ENCODE data around the gene CMYA5. TPM values are rescaled to one million over a fixed set of nuclear protein-coding genes. Genes with fewer than 3 reads are reported as not detected.

CMYA5 gene
- total and polyA plus RNA-seq, 2 of the 4 experiments (the other 2 are of a cell fraction), result 0.39 to 0.90 TPM

DNA sequence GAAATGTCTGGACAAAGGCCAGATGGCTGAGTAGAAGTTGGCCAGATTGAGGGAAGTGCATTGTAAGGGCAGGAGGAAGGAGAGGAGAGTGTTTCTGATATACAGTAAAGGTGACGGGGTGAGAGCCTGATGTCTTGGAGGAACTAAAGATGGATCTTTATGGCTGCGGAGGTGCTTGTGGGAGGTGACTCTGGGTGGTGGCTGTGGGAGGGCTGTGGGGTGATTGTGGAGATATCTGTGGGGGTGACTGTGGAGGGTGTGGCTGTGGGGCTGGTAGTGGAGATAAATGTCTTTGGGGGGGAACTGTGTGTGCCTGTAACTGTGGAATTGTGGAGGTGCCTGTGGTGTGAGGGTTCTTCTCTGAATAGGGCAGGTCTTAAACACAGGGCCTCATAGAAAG lies 121.4 kb downstream of the CMYA5 start:
- Histone ChIP-seq H3K23ac (ENCODE audit: low read depth, low read length) (no peak overlapping the region), H3K27ac (ENCODE audit: insufficient read depth, low read length) (no peak overlapping the region), H3K56ac (ENCODE audit: extremely low read depth, insufficient read depth, low read length) (no peak overlapping the region), H4K5ac (ENCODE audit: low read depth, low read length) (no peak overlapping the region), H2AK9ac (replicated peaks; ENCODE audit: low read depth, low read length, poor library complexity) (no peak overlapping the region), H3K9me1 (ENCODE audit: insufficient read depth, low read length) (no peaks in the 10 kb centered on the region), H3K4ac (ENCODE audit: low read depth, low read length) (no peak overlapping the region), H4K91ac (ENCODE audit: insufficient read depth, low read depth, low read length) (no peak overlapping the region), H3K79me1 (ENCODE audit: low read depth in 1 of 2, low read length in 2 of 2) (no peaks in the 10 kb centered on the region), H3K9ac (ENCODE audit: low read depth, low read length) (no peak overlapping the region), H3K14ac (replicated peaks; ENCODE audit: low read depth, low read length) (no peak overlapping the region), H2BK15ac (ENCODE audit: low read depth, low read length) (no peak overlapping the region), H4K8ac (ENCODE audit: low read depth in 2 of 2, low read length in 2 of 2) (no peak overlapping the region), H2AFZ (replicated peaks; ENCODE audit: low read length, poor library complexity) (no peak overlapping the region), H4K20me1 (ENCODE audit: insufficient read depth, low read length) (no peaks in the 10 kb centered on the region), H3K36me3 (ENCODE audit: control insufficient read depth, insufficient read depth, low read length) (no peaks in the 10 kb centered on the region), H3K4me3 (ENCODE audit: insufficient read depth, low read depth, low read length) (no peak overlapping the region), H2BK20ac (ENCODE audit: low read depth, low read length) (no peak overlapping the region), H2AK5ac (ENCODE audit: low read depth, low read length) (no peak overlapping the region), H3K18ac (ENCODE audit: low read depth, low read length) (no peak overlapping the region), H3K9me3 (ENCODE audit: control insufficient read depth, insufficient read depth, low read length) (no peaks in the 10 kb centered on the region), H2BK120ac (ENCODE audit: low read depth, low read length) (no peak overlapping the region), H3K4me1 (ENCODE audit: control insufficient read depth, insufficient read depth, low read length) (no peaks in the 10 kb centered on the region), H3K4me2 (ENCODE audit: low read depth, low read length) (no peak overlapping the region), H3K27me3 (ENCODE audit: control insufficient read depth, insufficient read depth, low read length) (peaks cover 4% of the 10 kb centered on the region; the same call in 1 of the 2 replicates), H2BK5ac (ENCODE audit: low read depth, low read length, poor library complexity, severe bottlenecking) (no peak overlapping the region)
- DNase-seq (no peak), ATAC-seq (ENCODE audit: low read depth) (no peak)
- ChIA-PET POLR2A (ENCODE audit: unreplicated experiment) (no interaction called here), CTCF (no interaction called here)
- WGBS, 2 experiments (ENCODE audit: extremely low coverage in 2 of 2, insufficient read length in 1 of 2), result 100% methylated on average over 1 of the region's 2 CpGs; no CpG with 5 or more reads in 1 of the 2 experiments
- in situ Hi-C loops (cut with MboI; ENCODE audit: low sequenced_read_pairs), result no loop called here
- no TSS peak for BruUV-seq (replicated peaks)
- TF ChIP-seq, protein P1, sequence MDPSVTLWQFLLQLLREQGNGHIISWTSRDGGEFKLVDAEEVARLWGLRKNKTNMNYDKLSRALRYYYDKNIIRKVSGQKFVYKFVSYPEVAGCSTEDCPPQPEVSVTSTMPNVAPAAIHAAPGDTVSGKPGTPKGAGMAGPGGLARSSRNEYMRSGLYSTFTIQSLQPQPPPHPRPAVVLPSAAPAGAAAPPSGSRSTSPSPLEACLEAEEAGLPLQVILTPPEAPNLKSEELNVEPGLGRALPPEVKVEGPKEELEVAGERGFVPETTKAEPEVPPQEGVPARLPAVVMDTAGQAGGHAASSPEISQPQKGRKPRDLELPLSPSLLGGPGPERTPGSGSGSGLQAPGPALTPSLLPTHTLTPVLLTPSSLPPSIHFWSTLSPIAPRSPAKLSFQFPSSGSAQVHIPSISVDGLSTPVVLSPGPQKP (IDR thresholded peaks at IDR 0.05; ENCODE audit: borderline replicate concordance, low read depth, low read length), result no peak
- TF ChIP-seq SMC3 (IDR thresholded peaks at IDR 0.05; ENCODE audit: low read depth, low read length) (no peak), NFE2L2 (IDR thresholded peaks at IDR 0.05; ENCODE audit: low read depth, low read length) (no peak), RAD21 (IDR thresholded peaks at IDR 0.05; ENCODE audit: low read length) (no peak)
- intact Hi-C loops (cut with micrococcal nuclease), result no loop called here
- dilution Hi-C loops (cut with HindIII; ENCODE audit: low sequenced_read_pairs, unreplicated experiment), result no loop called here
